Activated CD4-positive, alpha-beta T cell treated with anti-CD3 and anti-CD28 coated beads for 24 hours (primary cell): Measurements from ENCODE around the gene HNF1A.
A peak's percentile ranks its signal among the peaks of the same experiment; 100 is the strongest.

Experiments used
- DNase-seq, 2 donors: peaks; one replicate each; pipeline ENCODE4 v3.0.0-alpha.2; 2020; ENCODE audit warnings: low read depth in 2 of 2

The HNF1A gene

GRCh38 chr12:120988658-120989057 lies 10.3 kb downstream of the HNF1A start:
- no peak for DNase-seq

- no peak for DNase-seq
Measured at GRCh38 chr12:120989687-120990086, 11.3 kb downstream of the HNF1A start.

GRCh38 chr12:120990487-120991055 lies 12.2 kb downstream of the HNF1A start:
- DNase-seq, result no peak

- no peak for DNase-seq
Measured at GRCh38 chr12:120991965-120992364, 13.6 kb downstream of the HNF1A start.

- DNase-seq, result no peak
Measured at GRCh38 chr12:120992989-120993388, 14.6 kb downstream of the HNF1A start.

GRCh38 chr12:120993496-120993895 lies 15.2 kb downstream of the HNF1A start:
- no peak for DNase-seq

GRCh38 chr12:120994059-120994458 lies 15.7 kb downstream of the HNF1A start:
- no peak for DNase-seq

- no peak for DNase-seq
Measured at GRCh38 chr12:120994589-120995337, 16.4 kb downstream of the HNF1A start.

- DNase-seq, result no peak
Measured at GRCh38 chr12:120996133-120996746, 17.9 kb downstream of the HNF1A start.

- no peak for DNase-seq
Measured at GRCh38 chr12:120997448-120997847, 19.1 kb downstream of the HNF1A start.

GRCh38 chr12:120998435-120998834 lies 20.1 kb downstream of the HNF1A start:
- no peak for DNase-seq

GRCh38 chr12:120999191-121000120 lies 21.1 kb downstream of the HNF1A start:
- DNase-seq, result no peak

- DNase-seq, result no peak
Measured at GRCh38 chr12:121000530-121000929, 22.2 kb downstream of the HNF1A start.

- no peak for DNase-seq
Measured at GRCh38 chr12:121001060-121001459, 22.7 kb downstream of the HNF1A start.

GRCh38 chr12:121001841-121002483 lies 23.6 kb downstream of the HNF1A start:
- DNase-seq, result no peak

- no peak for DNase-seq
Measured at GRCh38 chr12:121003650-121004049, 25.3 kb downstream of the HNF1A start.

GRCh38 chr12:121004253-121004815 lies 26.0 kb downstream of the HNF1A start:
- DNase-seq, result no peak

GRCh38 chr12:121005346-121005815 lies 27.0 kb downstream of the HNF1A start:
- DNase-seq, result peak; percentile 33 to 34

GRCh38 chr12:121008347-121009098 lies 30.2 kb downstream of the HNF1A start:
- DNase-seq, result no peak

GRCh38 chr12:121009741-121010140 lies 31.4 kb downstream of the HNF1A start:
- DNase-seq, result no peak
